Nephron (organoid): ENCODE results near the gene ACOXL.

Experiments
- H3K27ac Mint-ChIP-seq, 3 experiments: 2 replicates each; pipeline ENCODE4 v1.8.0; 2020; ENCODE audit warnings: mixed read lengths in 3 of 3, mild to moderate bottlenecking in 2 of 3, moderate library complexity in 1 of 3
- H3K27me3 Mint-ChIP-seq: 2 replicates; pipeline ENCODE4 v1.8.0; 2021; ENCODE audit warnings: low read depth, mild to moderate bottlenecking, moderate library complexity, mixed read lengths
- H3K36me3 Mint-ChIP-seq: 2 replicates; pipeline ENCODE4 v1.8.0; 2020; ENCODE audit warnings: low read depth, mixed read lengths
- H3K4me1 Mint-ChIP-seq: 2 replicates; pipeline ENCODE4 v1.8.0; 2020; ENCODE audit warnings: mixed read lengths
- H3K4me3 Mint-ChIP-seq, 3 experiments: 2 replicates each; pipeline ENCODE4 v1.8.0; 2020; ENCODE audit warnings: mild to moderate bottlenecking in 3 of 3, mixed read lengths in 3 of 3, moderate library complexity in 2 of 3
- H3K9me3 Mint-ChIP-seq: 2 replicates; pipeline ENCODE4 v1.8.0; 2020; ENCODE audit warnings: mixed read lengths
- CTCF ChIP-seq, 3 experiments: fragments of 200-600 bp; sonication (generic); IDR thresholded peaks; one replicate each; pipeline ENCODE4 v1.5.0; 2021; ENCODE audit warnings: antibody characterized with exemption in 3 of 3; ENCODE audit not compliant: unreplicated experiment in 3 of 3

The ACOXL gene

GRCh38 chr2:110927526-110927925, 195.2 kb downstream of the ACOXL start:
- Mint-ChIP-seq H3K4me3 (no peak overlapping the region), H3K36me3 (peaks cover 3% of the 10 kb centered on the region), H3K9me3 (peaks cover 31% of the 10 kb centered on the region), H3K27me3 (peaks cover 8% of the 10 kb centered on the region), H3K27ac (no peak overlapping the region), H3K4me1 (peaks cover 7% of the 10 kb centered on the region)
- no peak for TF ChIP-seq CTCF (IDR thresholded peaks at IDR 0.05; ENCODE audit: unreplicated experiment in 3 of 3)

GRCh38 chr2:110929528-110929927, 197.2 kb downstream of the ACOXL start:
- Mint-ChIP-seq H3K4me3 (no peak overlapping the region), H3K27me3 (peaks cover 5% of the 10 kb centered on the region), H3K27ac (no peak overlapping the region), H3K36me3 (peaks cover 3% of the 10 kb centered on the region), H3K9me3 (peaks cover 31% of the 10 kb centered on the region), H3K4me1 (peaks cover 7% of the 10 kb centered on the region)
- TF ChIP-seq CTCF (IDR thresholded peaks at IDR 0.05; ENCODE audit: unreplicated experiment in 3 of 3) = no peak

- no peak overlapping the region for H3K4me3 Mint-ChIP-seq
- peaks cover 10% of the 10 kb centered on the region for H3K27me3 Mint-ChIP-seq
- peaks cover 28% of the 10 kb centered on the region for H3K9me3 Mint-ChIP-seq
- H3K36me3 Mint-ChIP-seq = peaks cover 3% of the 10 kb centered on the region
- H3K4me1 Mint-ChIP-seq = no peaks in the 10 kb centered on the region
- no peak overlapping the region for H3K27ac Mint-ChIP-seq
- TF ChIP-seq CTCF (IDR thresholded peaks at IDR 0.05; ENCODE audit: unreplicated experiment in 3 of 3) = no peak
These were observed 199.3 kb downstream of the ACOXL start for GRCh38 chr2:110931648-110932047.

- TF ChIP-seq CTCF (IDR thresholded peaks at IDR 0.05; ENCODE audit: unreplicated experiment in 3 of 3) = no peak
- Mint-ChIP-seq H3K4me1 (no peaks in the 10 kb centered on the region), H3K27ac (no peak overlapping the region), H3K4me3 (no peak overlapping the region), H3K27me3 (peaks cover 16% of the 10 kb centered on the region), H3K9me3 (peaks cover 19% of the 10 kb centered on the region), H3K36me3 (peaks cover 3% of the 10 kb centered on the region)
These were observed 201.0 kb downstream of the ACOXL start for GRCh38 chr2:110933420-110933819.

- H3K9me3 Mint-ChIP-seq = peaks cover 12% of the 10 kb centered on the region
- no peak overlapping the region for H3K27ac Mint-ChIP-seq
- H3K4me1 Mint-ChIP-seq = peaks cover 3% of the 10 kb centered on the region
- H3K4me3 Mint-ChIP-seq = no peak overlapping the region
- no peak for TF ChIP-seq CTCF (IDR thresholded peaks at IDR 0.05; ENCODE audit: unreplicated experiment in 3 of 3)
- H3K27me3 Mint-ChIP-seq = peaks cover 13% of the 10 kb centered on the region
- H3K36me3 Mint-ChIP-seq = no peaks in the 10 kb centered on the region
These were observed 202.6 kb downstream of the ACOXL start for GRCh38 chr2:110934948-110935347.

GRCh38 chr2:110940376-110940910, 208.1 kb downstream of the ACOXL start:
- H3K4me3 Mint-ChIP-seq = no peak overlapping the region
- peak overlapping the region; percentile 60 to 69 (median 62) for H3K27ac Mint-ChIP-seq
- H3K36me3 Mint-ChIP-seq = no peaks in the 10 kb centered on the region
- H3K9me3 Mint-ChIP-seq = peaks cover 1% of the 10 kb centered on the region
- peaks cover 15% of the 10 kb centered on the region for H3K4me1 Mint-ChIP-seq
- TF ChIP-seq CTCF (IDR thresholded peaks at IDR 0.05; ENCODE audit: unreplicated experiment in 3 of 3) = no peak
- H3K27me3 Mint-ChIP-seq = peaks cover 15% of the 10 kb centered on the region
